Measurements from ENCODE around the gene PAPPA2.
"Not testable (repeated sequence)": the region's sequence is repeated elsewhere in the genome, so short reads cannot be mapped to it uniquely, and the experiment has no call there.

PAPPA2 gene

GRCh38 chr1:176612791-176613190 is 149.8 kb downstream of the PAPPA2 start:
- no peak for DNase-seq

DNA sequence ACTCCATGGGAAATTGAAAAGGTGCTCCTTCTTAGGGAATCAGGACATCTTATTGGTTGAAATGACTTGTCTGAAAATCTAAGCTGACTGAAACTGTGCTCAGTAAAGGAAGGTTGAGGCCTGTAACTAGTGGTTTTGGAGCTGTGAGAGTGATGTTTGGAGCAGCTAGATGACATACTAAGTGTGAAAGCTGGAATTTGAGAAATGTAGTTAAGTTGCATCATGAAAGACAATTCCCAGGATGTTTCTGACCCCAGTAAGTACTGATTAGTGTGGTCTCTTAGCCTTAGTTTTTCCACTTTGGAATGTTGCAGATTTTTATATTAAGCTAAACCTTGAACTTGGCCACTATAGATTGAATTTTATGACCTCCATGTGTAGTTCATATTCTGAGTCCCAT is 154.9 kb downstream of the PAPPA2 start:
- DNase-seq: no peak

DNA sequence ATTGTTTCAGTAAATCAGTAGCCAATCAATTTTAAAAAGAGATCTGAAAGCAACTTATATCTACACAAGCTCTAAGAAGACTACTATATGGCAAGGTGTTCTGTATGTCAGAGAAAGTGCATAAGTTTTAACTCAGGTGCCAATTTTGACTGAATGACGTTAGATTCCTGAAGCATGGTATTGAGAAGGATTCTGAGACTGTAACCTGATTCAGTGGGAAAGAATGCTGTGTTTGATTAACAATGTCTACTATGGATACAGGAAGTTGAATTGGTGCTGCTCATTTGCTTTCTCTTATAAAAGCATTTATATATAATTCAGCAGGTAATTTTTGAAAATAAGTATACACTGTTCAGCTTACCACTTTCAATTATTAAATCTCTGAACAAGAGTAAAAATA is 156.3 kb downstream of the PAPPA2 start:
- no peak for DNase-seq

- DNase-seq: no peak
Observed at GRCh38 chr1:176625365-176625764, 162.4 kb downstream of the PAPPA2 start.

GRCh38 chr1:176626572-176627061 is 163.6 kb downstream of the PAPPA2 start:
- DNase-seq: no peak

DNA sequence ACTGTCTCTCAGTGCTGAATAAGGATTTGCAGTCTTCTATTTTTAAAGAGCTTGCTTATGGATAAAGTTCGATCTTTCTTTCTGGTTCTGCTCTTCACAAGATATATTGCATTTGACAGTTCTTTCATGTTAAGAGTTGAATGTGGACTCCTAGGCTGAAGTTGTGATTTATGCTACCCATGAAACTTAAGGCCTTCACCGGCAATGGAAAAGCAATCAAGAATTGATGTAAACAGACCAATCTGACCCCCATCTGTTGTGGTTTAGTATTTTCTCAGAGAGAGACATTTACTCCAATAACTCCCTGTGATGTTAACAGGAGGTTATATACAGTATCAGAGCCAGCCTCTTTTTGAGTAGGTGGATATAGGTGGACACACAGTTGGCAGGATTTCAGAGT is 165.8 kb downstream of the PAPPA2 start:
- DNase-seq: no peak

DNA sequence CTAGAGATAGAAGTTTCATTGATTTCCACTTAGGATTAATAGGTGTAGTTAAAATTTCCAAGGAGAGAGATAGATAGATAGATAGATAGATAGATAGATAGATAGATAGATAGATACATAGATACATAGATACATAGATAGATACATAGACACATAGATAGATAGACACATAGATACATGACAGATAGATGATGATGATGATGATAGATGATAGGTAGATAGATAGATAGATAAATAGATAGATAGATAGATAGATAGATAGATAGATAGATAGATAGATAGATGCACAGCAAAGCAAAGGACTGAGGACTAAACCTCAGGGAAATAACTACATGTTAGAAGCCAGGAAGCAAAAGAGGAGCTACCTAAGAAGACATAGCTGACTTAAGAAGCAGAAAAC is 171.8 kb downstream of the PAPPA2 start:
- DNase-seq: not testable (repeated sequence)

DNA sequence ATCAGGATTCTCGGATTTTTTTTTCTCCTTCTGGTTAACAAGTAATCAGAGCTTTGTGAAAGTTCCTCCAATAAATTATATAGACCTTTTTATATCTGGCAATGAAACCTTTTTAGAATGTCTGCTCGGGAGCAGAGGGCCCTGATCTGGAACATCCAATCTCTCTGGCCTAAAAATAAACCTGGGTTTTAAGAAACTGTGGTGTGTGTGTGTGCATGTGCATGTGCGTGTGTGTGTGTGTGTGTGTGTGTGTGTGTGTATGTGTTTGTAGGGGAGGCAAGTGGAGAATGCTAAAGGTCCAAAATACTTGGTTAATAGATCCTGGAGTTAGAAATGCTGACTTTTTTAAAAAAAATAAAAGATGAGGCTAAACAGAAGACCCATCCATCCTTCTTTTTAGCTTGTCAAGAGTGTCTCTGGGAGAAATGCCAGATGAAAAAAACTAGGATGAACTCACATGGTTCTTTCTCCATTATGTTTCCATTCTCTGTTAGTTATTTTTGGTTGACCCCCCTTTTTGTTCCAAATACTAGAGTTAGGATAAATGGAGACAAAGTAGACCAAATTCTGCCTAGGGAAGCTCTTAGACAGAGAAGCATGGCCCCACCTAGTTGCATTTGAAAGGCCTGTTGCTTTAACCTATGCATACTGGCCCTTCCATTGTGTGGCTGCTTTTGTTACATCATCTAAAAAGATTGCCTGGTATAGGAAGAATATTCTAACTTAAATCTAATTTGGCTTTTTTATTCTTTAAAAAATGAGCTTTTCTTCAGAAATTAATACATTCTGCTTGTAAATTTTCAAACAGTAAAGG is 175.9 kb downstream of the PAPPA2 start:
- no peak for DNase-seq

DNA sequence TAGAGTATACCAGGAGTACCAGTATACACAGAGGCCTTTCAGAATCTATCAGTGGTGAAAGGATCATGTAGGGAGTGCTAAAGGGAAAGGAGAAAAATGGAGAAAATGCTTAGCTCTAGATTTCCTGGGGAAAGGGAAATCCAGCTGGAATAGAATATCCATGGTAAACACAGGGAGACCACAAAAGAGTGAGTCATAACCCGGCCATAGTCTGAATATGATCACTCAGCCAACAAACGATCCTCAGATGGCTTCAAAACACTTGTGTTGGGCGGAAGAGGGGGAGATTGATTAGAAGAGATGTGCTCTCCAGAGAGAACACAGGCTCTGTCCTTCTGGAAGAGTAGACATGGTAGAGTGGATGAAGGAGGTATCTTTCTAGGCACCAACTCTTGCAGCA is 180.6 kb downstream of the PAPPA2 start:
- DNase-seq: no peak

GRCh38 chr1:176648556-176648955 is 185.6 kb downstream of the PAPPA2 start:
- no peak for DNase-seq

GRCh38 chr1:176656257-176656995 is 193.5 kb downstream of the PAPPA2 start:
- DNase-seq: no peak

DNA sequence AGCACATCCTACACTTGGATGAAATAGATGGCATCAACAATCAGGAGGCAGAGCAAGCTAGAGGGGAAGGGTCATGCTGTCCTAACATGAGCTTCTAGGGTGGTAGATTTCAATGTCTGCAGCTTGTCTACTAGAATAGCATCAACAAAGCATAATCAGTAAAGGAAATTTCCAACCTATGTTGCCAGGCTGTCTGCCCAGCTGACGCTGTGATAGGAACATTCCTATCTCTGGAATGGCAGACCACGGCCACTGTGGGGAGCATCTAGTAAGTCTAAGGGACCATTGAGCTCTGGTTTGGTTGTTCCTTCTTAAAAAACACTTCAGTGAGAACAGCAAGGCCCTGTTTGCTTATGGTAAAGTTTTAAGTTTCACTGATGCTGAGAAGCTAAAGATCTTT is 206.8 kb downstream of the PAPPA2 start:
- DNase-seq: no peak

- DNase-seq: no peak
Observed at GRCh38 chr1:176670853-176671252, 207.9 kb downstream of the PAPPA2 start.

DNA sequence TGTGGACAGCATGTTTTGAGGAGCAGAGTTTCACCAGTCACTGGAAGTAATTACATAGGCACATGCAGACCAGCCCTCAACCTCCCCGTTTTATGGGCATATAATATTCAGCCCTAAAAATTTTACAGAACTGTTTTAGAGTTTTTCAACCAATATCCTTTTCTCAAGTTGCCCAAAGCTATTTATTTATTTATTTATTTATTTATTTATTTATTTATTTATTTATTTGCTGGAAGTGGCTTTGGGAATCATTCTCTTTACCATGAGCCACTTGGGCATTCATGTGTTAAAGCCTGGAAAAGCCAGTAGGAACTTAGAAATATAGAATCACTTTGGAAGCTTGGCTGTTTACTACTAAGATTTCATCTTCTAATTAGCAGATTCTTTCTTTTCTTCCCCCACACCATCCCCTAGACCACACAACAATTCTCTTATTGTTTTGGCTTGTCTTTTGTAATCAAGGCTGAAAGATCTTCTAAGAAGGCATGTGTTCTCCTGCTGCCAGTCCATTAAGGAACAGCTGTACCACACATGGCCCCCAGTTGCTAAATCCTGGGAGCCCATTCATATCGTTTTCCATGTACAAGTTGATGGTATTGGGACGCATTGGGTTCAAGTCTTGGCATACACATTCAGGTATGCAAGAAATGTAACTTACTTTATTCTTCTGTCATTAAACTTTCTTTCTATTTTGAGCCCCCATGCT is 220.0 kb downstream of the PAPPA2 start:
- no peak for DNase-seq

- no peak for DNase-seq
Observed at GRCh38 chr1:176691251-176692228, 228.6 kb downstream of the PAPPA2 start.

DNA sequence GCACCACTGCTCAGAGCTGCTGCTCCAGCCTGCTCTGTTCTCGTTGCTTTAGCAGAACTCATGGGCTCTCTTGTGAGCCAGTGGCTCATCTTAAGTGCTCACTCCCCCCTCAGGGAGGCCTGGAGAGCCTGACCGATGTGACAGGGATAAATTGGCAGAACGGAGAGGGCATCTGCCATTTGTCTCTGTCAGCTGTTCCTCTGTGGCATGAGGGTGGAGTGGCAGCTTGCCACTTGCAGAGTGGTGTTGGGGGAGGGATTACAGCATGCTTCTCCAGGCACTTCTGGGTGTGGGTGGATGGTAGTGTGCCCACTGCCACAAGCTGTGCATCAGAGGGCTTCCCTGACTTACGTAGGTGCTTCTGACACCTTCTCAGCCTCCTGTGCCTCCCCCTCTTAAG is 229.5 kb downstream of the PAPPA2 start:
- DNase-seq: no peak

- DNase-seq: no peak
Observed at GRCh38 chr1:176692988-176693696, 230.2 kb downstream of the PAPPA2 start.

DNA sequence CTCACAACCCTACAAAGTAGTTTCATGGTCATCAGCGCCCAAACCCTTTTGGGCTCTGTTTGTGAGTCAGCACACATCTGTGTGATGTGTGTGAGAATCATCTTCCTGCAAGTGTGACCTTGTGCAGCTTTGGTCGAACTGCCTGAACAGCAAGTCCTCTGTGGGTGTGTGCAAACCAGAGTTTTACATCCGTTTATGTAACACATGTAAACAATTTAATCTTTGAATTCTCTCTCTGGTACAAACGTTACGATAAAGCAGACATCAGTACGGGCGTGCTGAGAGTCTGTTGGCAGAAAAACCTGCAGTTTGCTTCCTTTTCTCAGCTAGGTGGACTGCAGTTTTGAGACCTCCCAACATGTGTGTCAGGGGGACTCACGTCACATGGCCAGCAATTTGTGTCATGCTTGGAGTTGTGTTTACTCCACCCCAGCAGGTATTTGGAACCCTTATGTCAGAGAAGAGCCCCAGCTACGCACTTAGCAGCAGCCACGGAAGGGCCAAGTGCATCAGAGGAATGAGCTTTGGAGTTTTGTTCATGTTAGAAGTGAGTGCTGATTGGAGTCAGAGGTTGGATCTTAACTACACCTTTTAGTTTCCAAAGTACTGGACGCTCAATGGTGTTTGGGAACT is 230.8 kb downstream of the PAPPA2 start:
- DNase-seq: no peak

DNA sequence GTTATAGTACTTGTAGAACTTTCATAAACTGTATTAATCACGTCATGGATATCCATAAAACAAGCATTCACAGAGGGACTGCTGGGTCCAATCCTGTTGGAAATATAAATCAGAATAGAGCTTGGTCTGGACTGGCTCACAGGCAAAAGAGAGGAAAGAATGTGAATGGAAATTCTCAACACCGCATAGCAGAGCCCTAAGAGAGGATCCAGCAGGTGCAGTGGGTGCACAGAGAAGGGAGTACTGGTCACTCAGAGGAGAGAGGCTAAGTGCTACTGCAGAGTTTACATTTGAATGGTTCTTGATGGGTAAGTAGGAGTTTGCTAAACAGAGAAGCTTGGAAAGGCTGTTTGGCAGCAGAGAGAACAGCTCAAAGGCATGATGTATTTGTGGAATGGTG is 231.7 kb downstream of the PAPPA2 start:
- DNase-seq: no peak

DNA sequence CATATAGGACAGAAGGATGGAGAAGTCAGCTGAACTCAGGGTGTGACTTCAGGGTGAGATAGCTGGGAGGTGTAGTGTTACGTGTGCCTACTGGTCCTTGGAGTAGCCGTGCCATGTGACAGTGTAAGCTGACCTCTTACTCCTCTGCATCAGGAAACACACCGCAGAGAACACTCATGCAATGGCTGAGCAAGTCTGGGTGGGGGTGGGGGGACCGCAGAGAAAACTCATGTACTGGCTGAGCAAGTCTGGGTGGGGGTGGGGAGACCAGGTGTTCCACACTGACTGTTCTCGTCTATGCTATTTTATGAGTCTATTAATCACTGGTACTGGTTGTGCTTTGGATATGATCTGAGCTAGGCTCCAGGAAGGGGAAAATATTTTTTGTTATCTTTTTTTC is 233.1 kb downstream of the PAPPA2 start:
- no peak for DNase-seq

DNA sequence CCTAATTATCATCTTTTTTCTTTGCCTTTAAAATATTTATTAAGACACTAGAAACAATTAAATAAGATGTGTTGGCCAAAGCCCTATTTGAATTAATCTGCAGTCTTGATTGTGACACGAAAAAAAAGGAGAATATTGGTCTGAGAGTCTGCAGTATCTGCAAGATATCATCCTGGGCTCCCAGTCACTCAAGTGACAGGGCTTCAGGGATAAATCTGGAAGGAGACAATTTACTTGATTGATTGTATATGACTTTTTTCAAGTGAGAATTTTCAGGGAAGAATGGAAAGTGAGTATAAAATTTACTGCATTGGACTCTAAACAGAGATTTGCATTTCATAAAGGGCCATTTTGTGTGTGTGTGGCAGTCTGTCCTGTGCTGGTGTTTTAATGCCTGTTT is 233.7 kb downstream of the PAPPA2 start:
- no peak for DNase-seq

All from stimulated activated CD4-positive, alpha-beta T cell treated with anti-CD3 and anti-CD28 coated beads, Interleukin-4, amount 100 ng/mL, for 1 hour (primary cell).